DMS53 (cell line): Measurements from ENCODE around the gene LANCL2.
"Not testable (repeated sequence)": the region's sequence is repeated elsewhere in the genome, so short reads cannot be mapped to it uniquely, and the experiment has no call there.

Experiments
- DNase-seq: peaks from one replicate; lab custom pipeline; 2025; lab: John Stamatoyannopoulos, UW

LANCL2 gene

DNA sequence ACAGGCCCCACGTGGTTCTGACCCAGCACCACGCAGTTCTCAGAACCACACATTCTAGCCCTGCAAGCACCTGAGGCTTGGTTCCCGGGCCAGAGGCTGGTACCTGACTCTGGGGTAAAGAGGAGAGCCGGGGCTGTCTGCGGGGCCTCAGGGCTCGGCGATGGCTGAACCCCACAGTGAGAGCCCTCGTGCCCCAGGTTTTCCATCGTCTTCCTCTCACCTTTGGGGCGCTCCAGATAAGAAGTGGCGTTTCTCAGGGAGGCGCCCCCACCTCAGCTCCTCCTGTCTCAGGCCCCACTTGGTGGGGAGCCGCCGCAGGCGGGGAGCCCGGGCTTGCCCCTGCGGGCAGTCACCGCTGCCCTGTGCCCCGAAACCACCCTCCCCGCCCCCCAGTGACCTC, 2.2 kb upstream of the LANCL2 start:
- DNase-seq: no peak

DNA sequence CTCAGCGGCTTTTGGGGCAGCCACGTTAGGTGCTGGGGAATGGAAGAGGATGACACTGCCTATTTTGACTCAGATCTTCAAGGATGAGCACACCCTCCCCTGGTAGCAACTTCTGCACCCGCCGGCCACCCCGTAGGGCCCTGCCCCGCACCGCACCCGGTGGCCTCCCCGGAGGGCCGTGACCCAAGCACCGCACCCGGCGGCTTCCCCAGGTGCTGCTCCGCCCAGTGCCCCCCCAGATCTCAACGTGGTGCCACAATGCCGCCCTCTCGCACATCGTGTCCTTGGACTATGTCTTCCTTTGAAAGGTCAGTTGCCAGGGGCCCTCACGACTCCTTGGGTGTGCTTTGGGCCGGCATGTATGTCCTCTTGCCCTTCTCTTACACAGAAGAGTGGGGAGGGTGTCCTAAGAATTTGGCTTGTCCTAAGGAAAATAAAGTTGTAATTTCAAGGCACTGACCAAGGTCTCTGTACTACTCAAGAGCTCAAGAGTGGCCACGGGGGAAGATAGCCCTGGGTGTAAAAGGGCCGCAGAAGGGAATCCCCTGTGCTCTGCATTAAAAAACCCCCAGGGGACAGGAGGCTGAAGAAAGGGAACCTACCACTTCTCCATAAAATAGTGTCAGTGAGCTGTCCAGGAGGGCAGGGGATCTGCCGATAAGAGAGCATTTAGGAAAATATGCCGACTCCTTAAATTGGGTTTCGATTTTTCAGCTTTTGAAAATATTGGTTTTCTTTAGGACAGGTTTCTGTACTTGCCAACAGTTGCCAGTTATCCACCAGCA, 1.6 kb upstream of the LANCL2 start:
- no peak for DNase-seq

DNA sequence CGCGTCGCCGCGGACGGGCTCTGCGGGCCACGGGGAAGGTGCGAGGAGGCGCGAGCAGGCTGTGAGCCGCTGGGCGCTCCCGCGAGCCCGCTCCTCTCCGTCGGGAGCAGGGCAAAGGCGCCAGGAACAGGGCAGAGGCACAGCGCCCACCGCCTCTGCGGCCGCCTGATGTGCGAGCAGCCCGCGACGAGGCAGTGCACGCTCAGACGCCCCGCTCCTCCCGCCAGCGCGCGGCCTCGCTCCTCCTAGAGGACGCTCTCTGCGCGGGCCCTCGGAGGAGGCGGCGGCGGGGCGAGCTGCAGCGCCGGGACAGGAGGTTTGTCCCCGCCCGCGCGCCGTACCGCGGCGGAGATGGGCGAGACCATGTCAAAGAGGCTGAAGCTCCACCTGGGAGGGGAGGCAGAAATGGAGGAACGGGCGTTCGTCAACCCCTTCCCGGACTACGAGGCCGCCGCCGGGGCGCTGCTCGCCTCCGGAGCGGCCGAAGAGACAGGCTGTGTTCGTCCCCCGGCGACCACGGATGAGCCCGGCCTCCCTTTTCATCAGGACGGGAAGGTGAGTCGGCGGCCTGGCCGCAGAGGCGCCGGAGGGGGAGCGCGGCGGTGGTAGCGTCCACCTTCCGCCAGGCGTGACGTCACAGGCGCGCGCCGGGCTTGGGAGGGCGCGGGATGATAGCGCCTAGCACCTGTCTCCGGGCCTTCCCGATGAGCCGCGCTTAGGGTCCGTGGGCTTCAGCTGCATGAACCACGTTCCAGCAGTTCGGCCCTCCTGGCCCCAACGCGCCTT, 731 bp downstream of the LANCL2 start:
- DNase-seq: peak; percentile 98

DNA sequence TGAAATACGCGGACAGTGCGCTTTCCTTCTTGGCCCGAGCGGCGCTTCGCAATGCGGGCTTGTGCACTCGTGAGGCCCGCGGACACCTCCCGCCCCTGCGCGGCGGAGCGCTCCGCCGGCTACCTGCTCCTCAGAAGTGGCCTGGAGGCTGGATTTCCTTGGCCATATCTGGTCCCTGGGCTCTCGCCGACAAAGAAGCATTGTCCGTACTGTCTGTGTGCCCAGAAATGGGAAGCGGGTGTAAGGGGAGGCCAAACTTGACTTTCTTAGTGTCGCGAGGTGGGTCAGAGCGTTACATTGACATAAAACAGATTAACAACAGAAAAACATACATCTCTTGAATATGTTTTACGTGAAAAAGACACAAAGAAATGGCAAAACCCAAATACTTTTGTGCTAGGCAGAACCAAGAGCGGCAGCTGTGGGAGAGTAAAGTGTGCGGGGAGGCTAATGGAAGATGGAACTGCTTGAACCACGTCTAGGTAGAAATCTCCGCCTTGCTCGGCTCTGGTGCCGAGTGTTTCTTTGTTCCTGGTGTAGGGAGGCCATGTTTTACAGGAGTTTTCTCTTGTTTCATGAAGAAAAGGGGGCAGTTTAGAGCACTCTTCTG, 1.4 kb downstream of the LANCL2 start:
- DNase-seq: peak; percentile 58

DNA sequence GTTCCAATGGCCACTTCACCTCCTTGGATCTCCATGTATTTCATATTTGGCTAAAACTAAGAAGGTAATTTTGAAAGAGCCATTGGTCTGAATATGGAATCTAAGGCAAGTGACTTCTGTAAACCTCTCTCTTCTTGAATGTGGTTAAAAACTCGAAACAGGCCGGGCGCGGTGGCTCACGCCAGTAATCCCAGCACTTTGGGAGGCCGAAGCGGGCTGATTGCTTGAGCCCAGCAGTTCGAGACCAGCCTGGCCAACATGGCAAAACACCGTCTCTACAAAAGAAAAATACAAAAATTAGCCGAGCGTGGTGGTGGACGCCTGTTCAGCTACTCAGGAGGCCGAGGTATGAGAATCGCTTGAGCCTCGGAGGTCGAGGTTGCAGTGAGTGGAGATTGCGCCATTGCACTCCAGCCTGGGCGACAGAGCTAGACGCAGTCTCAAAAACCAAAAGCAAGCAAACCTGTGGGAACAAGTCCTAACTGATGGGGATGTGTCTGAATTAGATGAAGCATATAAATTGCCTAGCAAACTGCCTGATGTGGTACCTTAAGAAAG, 2.2 kb downstream of the LANCL2 start:
- no peak for DNase-seq

DNA sequence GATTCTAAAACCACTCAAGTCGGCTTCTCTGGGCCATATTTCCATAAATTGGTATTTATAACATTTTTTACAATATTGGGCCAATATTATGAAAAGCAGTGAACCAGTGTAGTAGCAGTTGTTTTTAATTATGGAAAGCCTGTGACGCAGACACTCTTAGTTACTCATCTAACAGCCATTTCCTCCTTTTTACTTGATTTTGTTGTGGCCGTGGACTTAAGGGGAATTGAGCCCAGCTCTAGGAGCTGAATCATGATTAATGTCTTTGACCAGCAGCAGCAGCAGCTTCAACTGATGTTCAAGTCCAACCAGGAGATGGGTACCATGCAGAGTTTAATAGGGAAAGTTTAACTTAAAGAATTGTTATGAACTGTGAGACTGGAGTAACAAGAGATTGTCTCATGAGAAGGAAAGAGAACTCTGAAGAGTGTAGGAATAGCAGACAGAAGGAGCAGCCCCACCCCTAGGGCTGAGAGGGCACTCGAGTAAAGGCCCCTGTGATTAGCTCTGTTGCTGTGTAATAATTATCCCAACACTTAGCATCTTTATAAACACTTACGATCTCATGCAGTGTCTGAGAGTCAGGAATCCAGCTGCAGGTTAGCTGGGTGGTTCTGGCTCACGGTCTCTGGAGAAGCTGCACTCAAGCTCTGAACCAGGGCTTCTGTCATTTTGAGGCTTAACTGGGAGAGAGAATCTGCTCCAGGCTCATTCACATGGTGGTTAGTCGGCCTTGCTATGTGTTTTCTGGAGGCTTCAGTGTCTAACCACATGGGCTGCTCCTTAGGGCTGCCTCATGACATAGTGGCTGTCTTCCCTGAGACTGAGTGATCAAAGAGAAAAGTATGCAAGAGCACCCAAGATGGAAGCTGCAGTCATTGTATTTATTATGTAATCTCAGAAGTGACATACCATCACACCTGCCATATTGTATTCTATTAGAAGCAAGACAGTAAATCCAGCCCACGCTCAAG, 4.6 kb downstream of the LANCL2 start:
- no peak for DNase-seq

DNA sequence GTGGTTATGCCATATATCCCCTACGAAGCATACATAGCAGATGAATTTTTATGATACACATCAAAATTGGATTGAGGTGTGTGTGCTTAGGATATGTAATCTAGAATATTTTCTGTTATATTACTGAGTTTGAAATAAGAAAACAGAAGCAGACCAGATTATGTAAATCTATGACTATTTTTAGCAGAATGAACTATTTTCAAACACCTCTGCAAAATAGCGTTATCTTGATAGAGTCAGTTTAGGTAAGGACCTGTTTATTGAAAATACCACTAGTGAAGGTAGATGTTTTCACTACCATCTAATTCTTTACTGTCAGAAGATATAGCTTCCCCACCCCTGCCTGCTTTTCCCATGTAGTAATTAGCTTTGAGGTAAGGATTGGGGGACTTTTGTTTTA, 9.1 kb downstream of the LANCL2 start:
- no peak for DNase-seq

DNA sequence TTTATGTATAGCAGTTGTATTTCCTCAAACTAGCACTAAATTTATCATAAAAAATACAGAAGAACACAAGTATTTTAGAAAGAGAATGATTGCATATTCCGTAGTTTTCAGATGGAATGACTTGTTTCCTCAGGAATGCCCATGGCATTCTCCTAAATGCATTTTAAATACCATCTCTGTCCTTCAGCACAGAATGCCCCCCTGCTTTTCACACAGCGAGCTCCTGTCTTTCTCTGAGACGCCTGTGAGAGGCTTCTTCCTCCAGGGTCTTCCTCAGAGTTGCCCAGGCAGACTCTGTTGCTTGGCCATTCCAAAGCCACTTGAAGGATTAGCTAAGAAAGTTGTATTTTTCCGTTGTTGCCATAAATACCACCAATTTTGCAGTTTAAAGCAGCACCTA, 10.1 kb downstream of the LANCL2 start:
- no peak for DNase-seq

DNA sequence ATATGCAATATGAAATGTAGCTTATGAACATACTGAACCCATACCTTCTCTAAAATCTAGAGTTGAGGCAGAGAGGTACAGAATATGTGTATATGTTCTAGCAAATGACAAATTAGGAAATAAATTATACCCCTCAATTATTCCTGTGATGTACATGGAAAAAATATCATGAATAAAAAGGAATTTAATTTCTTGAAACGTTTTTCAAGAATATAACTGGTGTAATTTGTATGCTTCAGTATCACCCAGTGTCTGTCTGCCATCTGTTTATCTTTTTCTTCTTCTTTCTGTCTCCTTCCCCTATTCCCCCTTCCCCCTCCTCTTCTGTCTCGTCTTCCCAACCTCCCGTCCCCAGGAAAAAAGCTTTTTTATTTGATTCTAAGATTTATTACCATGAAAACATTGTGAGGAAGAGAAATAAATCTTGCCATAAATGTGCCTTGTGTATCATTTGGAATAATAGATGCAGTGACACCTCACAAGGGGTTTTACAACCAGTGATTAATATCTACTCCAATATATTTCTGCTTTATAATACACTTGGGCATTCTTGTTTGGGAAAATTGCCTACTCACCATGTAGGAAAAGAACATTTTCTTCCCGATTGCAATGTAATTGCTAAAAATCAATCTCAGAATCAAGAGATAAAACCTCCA, 12.2 kb downstream of the LANCL2 start:
- DNase-seq: no peak

DNA sequence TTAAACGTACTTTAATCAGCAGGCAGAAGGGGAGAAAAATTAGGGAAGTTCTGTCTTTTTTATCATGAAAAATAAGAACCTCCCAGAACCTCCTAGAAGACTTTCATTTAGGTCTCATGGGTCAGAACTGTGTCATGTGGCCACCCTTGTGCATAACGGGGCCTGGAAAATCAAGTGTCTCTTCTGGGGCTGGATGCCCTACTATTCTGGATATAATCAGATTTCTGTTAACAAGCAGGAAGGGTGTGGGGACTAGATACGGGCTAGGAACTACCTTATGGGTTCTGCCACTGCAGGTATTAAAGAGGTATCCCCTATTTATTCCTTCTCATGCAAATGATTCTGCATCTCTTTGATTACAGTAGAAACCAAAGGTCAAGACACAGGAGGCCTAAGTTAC, 14.1 kb downstream of the LANCL2 start:
- no peak for DNase-seq

DNA sequence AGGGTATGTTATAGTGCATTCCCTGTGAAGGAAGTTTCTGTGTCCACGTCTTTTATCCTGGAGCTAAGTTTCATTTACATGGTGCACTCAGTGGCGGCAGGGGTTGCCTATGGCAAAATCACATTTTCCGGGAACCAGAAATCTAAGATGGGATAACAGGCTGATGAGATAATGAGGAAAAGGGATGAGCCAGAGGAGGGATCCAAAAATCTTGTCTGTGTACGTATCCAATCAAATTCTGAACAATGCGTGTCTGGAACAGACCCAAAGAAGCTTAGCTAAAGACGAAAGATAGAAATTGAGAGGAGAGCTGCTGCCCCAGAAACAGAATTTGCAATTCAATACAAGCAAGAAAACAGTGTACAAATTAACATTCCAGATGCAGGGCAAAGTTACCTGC, 16.1 kb downstream of the LANCL2 start:
- DNase-seq: no peak

DNA sequence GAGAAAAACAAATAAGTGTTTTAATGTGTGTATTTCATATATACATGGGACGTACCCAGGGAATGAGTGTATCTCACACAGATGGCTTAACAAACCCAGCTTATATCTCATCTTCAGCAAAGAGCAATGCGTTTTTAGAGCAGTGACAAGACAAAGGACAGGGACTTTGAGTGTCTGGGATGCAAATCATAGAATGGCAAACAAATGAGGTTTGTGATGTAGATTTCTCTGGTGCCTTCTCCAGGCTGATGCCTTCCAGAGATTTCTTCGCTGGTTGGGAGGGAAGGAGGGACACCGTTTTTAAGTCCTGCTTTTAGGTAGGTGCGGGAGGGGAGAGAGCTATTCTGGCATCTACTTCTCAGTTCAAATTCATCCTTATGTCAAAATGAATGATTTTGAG, 16.6 kb downstream of the LANCL2 start:
- DNase-seq: no peak

DNA sequence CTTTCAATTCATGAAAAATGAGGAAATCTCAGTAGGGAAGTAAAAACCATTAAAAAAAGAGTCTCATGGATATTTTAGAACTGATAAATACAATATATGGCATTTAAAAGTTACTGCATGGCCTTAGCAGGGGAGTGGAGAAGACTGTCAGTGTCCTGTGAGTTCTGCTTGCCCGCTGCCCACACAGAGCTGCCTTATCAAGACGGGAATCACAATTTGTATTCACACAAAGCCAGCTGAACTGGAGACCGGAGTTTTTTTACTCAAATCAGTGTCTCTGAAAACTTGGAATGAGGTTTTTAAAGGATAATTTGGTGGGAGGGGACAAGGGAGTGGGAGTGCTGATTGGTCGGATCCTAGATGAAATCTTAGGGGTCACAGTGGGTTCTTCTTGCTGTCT, 17.1 kb downstream of the LANCL2 start:
- no peak for DNase-seq

DNA sequence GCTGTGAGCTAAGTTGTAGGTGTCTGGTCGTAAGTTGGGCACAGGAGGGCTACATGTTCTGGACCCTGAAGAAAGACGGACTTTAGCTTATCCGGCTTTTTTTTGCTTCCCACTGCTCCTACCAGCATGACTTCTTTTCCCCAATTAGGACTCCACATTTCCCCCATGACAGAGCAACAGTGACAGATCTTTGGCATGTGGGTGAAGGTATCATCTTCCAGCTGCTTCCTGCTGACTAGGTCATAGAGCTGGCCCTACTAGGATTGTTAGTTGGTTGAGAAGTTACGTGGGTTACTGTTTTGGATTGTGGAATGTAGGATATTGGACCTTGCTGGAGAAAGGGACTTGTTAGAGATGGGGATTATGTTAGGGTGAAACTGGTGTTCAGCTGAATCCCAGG, 21.4 kb downstream of the LANCL2 start:
- no peak for DNase-seq

DNA sequence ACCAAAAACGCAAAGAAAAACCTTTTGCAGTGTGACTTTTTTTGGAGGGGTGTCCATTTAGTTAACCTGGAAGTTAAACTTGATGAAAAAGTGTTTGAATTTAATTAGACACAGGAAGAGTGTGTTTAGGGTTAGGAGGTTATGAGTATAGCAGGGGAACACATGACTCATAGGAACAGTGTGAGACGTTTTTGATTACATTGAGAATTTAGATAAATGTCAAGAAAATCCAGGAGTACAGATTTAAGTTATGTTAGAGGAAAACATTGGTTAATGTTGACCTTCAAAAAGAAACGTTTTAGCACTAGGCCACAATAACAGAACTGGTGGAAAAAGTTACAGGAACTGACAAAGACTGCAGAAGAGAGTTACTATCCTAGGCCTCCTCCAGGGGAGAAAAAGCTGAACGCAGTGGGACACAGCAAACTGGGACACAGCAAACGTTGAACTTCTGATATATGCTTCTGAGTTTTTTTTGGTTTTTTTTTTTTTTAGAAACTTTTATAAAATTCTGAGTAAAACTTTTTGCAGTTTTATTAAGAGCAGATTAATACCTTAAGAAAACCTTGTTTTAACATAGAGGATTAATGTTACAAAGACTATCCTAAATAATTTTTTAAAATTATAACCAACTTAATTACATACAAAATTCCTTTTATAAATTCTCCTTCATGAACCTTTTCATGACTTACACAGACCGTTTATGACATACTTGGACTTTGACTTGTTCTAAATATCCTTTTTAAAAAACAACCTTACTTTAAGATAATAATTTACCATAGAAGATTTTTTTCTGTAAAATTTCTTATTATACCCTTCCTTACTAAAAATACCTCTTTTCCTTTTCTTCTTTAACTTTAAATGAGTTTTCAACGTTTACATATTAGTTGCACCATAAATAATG, 22.2 kb downstream of the LANCL2 start:
- DNase-seq: peak; percentile 57

DNA sequence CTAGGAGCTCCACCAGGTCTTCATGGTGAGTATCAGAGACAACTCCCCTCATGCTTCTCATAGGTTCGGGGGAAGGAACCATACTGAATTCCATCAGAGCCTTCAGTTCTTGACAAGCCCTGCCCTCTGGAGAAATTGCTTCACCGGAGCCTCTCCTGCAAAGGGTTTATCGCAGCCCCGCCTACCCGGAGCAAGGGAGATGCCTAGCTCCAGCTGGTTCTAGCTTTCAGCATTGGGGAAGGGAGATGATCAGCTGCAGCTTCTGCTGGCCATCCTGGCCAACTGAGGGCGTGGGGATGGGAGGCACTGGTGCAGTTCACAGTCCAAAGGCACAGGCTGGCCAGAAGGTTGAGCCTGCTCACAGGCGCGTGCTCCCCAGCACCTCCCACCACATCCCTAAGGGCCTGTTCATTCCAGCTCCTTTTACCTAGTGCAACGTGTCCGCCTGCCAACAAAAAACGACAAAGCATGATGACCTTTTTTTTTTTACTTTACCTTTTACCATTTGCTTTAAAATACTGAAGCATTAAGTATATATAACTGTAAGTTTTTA, 31.2 kb downstream of the LANCL2 start:
- no peak for DNase-seq

DNA sequence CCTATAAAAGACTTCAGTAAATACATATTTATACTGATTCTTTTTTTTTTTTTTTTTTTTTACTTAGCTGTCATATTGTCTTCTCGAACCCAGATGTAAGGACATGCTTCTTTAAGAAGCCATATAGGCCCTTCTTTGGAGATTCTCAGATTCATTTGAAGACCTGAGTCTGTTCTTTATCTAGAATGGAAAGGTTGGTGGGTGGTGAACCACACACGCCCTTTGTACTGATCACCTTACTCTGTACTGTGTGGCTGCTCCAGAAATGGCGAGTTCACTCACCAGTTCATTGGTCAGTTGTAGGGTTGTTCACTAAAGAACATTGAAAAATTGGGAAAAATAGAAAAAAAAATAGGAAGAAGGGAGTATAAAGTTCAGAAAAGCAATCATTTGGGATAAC, 32.5 kb downstream of the LANCL2 start:
- DNase-seq: no peak

DNA sequence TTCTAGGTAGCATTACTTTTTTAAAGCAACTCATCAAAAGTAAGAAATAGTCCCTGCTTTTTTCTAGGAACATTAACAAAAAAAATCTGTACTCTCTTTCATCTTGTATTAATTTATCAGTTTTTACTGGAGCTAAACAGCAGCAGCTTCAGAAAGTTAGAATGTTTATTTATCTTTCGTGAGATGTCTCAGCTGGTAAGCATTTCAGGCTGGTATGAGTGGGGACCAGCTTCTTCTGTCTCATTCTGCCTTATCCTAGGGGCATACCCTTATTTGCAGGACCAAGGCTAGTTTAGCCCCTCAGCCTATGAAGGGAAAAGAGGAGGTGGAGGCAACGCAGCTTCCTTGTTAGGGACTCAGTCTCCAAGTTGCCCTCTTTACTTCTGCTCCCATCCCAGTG, 35.1 kb downstream of the LANCL2 start:
- no peak for DNase-seq

DNA sequence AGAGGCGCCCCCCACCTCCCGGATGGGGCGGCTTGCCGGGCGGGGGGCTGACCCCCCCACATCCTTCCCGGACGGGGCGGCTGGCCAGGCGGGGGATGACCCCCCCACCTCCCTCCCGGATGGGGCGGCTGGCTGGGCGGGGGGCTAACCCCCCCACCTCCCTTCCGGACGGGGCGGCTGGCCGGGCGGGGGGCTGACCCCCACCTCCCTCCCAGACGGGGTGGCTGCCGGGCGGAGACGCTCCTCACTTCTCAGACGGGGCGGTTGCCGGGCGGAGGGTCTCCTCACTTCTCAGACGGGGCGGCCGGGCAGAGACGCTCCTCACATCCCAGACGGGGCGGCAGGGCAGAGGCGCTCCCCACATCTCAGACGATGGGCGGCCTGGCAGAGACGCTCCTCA, 37.4 kb downstream of the LANCL2 start:
- DNase-seq: not testable (repeated sequence)
